GM21619 (cell line): ENCODE measurements around the gene MAPKAPK3.
"Not testable (repeated sequence)": the region's sequence is repeated elsewhere in the genome, so short reads cannot be mapped to it uniquely, and the experiment has no call there.

Experiments
- ATAC-seq: cut with Tn5 transposase; IDR thresholded peaks from one replicate; pipeline ENCODE4 v1.9.1; 2021; ENCODE audit not compliant: unreplicated experiment

Gene MAPKAPK3

GRCh38 chr3:50687127-50687751 lies 70.3 kb downstream of the MAPKAPK3 start:
- no peak for ATAC-seq

GRCh38 chr3:50687916-50688315 lies 71.0 kb downstream of the MAPKAPK3 start:
- no peak for ATAC-seq

- not testable (repeated sequence) for ATAC-seq
These were observed 71.7 kb downstream of the MAPKAPK3 start for GRCh38 chr3:50688602-50689001.

GRCh38 chr3:50689558-50689957 lies 72.6 kb downstream of the MAPKAPK3 start:
- no peak for ATAC-seq

GRCh38 chr3:50695031-50695430 lies 78.1 kb downstream of the MAPKAPK3 start:
- no peak for ATAC-seq

GRCh38 chr3:50696276-50696675 lies 79.3 kb downstream of the MAPKAPK3 start:
- no peak for ATAC-seq

- ATAC-seq, result no peak
These were observed 81.3 kb downstream of the MAPKAPK3 start for GRCh38 chr3:50698269-50698668.
